ENCODE measurements around the gene ANKRD10.
A peak's percentile ranks its signal among the peaks of the same experiment; 100 is the strongest.

The ANKRD10 gene

GRCh38 chr13:110885516-110885915 lies 29.4 kb downstream of the ANKRD10 start:
- no peak for DNase-seq

DNA sequence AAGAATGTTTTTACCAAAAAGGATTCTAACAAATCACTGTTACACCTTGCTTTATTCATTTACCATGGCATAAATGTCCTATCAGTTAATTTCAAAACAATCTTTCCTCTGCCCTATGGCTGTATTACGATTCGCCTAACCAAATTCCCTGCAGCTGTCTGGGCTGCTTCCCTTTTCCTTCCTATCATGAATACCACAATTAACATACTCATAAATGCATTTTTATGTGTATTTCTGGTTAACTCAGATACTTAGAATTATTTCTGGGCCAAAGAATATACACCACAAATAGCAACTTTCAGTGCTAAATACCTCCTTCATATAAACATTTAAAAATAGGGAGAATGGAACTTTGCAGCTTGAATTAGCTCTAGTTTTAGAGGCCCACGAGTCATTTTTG lies 30.4 kb downstream of the ANKRD10 start:
- no peak for DNase-seq

DNA sequence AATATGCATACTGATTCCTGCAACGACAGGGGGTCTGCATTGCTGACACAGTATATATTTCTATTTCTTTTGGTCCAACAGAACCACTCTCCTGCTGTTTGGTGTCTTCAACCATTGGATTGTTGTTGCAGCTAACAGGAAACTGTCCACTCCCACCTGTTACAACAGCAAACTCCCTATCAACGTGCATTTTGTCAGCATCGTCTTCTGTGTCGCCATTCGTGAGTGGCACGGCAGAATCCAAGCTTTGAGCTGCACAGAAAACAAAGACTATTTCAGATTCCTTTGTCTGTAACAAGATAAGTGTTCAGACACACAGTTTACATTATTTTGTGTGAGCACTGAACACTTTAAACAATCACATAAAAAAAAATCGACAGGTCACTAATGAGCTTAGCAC lies 31.3 kb downstream of the ANKRD10 start:
- DNase-seq = no peak

DNA sequence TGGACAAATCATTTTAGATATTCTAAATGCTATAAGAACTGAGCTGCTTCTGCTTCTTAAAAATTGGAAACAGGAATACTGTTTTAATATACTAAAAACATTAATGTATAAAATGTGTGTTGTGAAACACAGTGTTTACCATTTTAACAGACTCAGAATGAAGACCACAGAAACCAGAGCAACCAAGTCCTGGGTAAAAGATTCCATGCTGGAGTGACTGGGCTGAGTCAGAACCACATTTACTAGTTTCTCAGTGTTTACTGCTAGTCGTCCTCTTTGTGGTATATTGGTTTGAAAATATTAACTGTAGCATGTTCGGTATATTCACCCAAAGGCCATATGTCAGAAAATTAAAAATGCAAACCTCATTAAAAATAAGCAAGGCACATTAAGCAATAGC lies 31.9 kb downstream of the ANKRD10 start:
- no peak for DNase-seq

DNA sequence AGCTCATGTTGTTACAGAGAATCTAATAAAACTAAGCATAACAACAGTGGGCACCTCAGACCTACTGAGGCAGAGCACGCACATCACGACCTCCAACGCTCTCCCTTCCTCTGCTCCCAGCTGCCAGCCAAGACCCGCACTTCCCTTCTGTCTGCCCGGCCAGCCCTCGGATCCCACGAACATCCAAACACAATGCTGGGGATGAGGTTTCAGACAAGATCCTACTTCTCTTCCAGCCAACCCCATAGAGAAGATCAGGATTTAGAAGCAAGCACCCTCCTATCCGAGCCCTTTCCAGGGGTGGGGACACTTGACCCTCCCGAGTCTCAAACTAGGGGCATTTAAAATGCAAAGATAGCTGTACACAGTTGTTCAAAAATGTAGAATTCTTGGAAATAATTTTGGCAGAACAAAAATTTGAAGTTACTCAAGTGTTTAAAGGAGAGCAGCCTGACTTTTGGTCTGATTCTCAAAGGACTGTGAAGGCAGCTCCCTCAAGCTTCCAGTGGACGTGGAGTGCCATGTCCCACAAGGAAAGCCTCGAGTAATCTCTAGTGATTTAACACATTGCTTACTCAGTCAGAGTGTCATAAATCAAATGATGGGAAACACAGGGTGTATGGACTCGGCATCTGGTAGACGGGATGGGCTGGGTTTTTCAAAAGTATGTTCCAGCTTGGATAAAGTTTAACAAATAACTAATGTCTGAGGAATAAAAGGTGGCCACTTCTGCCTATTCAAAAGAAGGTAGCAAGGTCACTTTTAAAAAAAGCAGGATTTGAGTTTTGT lies 32.8 kb downstream of the ANKRD10 start:
- no peak for DNase-seq

DNA sequence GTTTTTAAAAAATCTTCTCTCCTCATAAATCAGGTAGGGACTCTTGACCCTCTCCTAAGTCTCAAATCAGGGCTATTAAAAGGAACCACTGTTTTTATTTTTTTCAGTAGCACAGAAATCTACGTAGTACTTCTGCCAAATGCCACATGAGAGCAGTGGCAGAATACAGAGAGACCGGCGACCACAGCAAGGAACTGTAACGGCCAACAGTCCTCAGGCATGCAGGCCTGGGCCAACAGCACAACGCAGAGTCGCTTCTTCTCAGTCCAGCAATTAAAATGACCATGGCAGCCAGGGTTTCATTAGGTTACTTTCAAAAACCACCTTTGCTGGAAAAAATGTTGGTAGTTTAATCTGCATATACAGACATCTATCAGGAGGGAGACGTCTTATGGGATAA lies 34.2 kb downstream of the ANKRD10 start:
- DNase-seq = no peak

GRCh38 chr13:110879482-110879881 lies 35.4 kb downstream of the ANKRD10 start:
- no peak for DNase-seq

DNA sequence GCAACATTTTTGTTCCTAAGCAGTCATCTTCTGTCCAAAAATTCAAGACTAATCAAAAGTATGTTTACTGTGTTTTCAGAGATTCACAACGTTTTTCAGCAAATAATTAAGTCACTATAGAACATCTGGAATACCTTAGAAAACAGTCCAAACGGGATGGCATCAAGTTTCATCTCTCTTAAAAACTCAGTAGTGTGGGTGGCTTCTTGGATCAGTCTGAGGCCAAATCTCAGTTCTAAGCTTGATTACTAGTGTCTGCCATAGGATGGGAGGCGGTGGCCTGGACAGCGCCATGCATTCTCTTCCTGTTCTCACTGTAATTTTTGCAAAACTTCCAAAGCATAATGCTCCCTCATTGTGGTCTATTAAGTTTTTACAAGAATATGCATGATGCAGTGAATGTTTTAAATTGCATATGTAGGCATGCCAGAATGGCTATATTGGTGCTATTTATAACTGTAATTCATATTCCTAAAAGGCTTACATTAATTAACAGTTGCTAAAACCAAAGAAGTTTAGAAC lies 37.1 kb downstream of the ANKRD10 start:
- DNase-seq = no peak

DNA sequence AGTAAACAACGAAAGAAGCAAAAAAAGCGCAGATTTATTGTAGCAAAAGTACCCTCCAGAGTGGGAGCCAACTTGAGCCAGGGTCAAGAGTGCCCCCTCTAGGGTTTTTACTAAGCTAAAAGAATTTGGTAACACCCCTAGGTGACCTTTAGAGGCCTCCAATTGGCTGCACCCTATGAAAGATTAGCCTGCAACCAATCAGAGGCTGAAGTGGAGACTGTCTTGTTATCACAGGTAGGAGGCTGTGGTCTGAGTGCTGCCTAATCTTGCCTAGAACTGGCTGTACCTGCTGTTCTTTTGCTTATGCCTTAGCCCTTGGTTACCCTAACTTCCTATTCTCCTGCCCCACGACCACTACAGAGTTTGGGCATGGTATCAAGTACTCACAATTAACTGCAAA lies 38.3 kb downstream of the ANKRD10 start:
- DNase-seq = no peak

DNA sequence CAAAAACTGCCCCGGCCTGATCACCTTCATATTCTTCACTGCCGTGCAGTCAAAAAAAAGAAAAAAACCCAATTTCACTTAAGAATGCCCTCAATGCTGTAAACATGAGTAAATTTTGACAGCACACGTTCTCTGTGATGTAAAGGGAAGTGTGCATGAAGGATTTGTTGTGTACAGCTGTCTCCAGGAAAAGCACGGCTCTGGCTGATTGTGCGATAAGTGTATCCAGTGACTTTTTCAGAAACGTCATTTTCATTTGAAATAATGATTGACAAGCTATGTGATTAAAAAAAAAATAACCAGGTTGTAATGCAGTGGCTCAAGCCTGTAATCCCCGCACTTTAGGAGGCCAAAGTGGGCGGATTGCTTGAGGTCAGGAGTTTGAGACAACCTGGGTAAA lies 39.6 kb downstream of the ANKRD10 start:
- DNase-seq = no peak

DNA sequence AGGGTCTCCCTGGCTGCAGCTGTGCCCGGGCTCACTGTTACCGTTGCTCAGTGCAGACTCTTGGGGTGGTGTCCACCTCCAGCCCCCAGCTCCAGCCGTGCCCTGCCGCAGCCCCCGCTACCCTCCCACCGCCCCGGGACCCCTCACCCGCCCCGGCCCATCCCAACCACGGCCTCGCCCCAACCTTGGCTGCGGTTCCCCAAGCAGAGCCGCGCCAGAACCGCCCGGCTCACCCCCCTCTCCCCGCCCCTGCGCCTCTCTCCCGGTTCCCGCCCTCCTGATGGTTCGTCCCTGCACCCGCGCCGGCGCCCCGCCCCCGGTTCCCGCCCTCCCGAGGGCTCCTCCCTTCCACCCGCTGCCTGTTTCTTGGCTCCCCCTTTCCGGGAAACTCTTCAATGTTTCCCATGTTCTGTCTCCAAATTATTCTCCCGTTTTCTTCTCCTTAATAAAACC lies 40.3 kb downstream of the ANKRD10 start:
- DNase-seq = peak; percentile 71 to 72

DNA sequence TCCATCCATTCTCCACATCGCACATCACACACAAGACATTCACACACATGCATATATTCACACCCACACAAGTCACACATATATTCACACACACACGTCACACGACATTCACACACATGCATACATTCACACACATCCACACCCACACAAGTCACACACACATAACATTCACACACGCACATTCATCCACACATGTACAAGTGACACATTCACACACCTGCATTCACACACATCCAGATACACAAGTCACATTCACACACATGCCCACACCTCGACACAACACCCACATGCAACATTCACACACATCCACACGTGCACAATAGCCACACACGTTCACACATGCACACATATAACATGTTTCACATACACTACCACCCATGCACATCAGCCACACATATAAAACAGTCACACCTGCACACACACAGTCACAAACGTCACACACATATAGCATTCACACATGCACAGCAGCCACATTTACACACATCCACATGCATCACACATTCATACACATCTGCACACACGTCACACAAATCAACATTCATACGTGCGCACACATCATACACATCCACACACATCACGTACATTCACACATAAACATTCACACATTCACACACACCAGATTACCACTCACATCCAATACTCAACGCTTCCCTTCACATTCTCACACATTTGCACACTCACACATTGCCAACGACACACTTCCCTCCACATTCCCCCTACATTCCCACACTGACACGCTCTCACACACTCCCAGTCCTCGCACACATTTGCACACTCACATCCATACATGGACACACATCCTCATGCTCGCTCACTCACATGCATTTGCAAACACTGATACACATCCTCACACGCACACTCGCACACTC lies 41.0 kb downstream of the ANKRD10 start:
- no peak for DNase-seq

GRCh38 chr13:110872768-110873638 lies 41.9 kb downstream of the ANKRD10 start:
- no peak for DNase-seq

DNA sequence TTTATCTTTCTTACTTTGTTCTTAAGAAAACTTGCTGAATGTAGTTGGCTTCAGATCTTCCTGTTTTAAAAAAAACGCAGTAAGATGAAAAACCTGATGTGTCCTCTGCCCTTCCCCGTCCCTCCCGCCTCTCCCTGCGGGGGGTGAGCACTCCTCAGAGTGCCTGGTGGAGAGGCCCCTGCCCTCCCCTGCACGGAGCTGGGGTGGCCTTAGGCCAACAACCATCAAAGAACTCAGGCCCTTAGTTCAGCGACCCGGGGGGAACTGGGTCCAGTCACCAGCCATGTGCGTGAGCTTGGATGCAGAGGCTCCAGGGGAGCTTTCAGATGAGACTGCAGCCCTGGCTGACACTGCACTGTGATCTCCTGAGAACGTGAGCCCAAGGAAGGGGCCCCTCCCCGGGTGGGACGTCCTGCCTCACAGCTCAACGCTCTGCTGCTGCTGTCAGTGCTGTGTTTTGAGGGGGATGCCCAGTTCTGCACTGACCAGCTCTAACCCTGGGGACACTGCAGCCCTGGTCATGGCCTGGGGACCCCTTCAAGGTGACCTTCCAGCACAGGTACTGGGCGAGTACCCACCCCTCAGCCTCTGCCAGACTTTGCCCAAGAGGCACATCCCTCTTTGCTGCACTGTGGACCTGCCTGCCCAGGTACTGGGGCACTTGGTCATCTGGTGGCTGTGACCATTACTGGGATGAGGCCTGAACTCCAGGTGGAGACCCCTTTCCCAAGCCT lies 42.7 kb downstream of the ANKRD10 start:
- no peak for DNase-seq

- DNase-seq = peak in 1 of 2 experiments; percentile 2
Measured at GRCh38 chr13:110869805-110870706, 44.8 kb downstream of the ANKRD10 start.

- DNase-seq = no peak
Measured at GRCh38 chr13:110869231-110869804, 45.6 kb downstream of the ANKRD10 start.

GRCh38 chr13:110868720-110869119 lies 46.1 kb downstream of the ANKRD10 start:
- DNase-seq = no peak

GRCh38 chr13:110867380-110867779 lies 47.5 kb downstream of the ANKRD10 start:
- DNase-seq = no peak

GRCh38 chr13:110866491-110867170 lies 48.2 kb downstream of the ANKRD10 start:
- no peak for DNase-seq

DNA sequence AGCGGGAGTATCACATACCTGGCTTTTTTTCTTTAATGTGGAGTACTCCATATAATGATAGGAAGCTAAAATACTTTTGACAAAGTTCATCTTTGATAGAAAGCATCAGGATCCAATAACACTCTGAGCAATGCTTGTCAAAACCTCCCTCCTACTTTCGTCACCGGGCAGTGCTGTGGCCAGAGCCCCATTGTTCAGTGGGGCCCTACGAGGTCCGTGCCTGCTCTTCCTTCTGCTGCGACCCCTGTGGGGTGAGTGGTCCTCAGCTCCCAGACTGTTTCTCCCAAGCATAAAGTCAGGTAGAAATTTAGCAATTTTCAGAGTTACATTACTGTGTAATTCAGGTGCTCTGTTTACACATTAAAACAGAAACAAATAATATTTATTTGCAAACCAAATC lies 51.2 kb downstream of the ANKRD10 start:
- DNase-seq = no peak

Measured in NCI-H2081 (cell line).